Measurements from ENCODE around the gene CDC42SE1. TPM values are rescaled to one million over a fixed set of nuclear protein-coding genes. Genes with fewer than 3 reads are reported as not detected.

Gene CDC42SE1
- total and polyA plus RNA-seq, 9 of the 15 experiments (the other 6 are each of a cell fraction or from before 2014, with no cell fraction given): 78.1 to 189 (median 114) TPM

DNA sequence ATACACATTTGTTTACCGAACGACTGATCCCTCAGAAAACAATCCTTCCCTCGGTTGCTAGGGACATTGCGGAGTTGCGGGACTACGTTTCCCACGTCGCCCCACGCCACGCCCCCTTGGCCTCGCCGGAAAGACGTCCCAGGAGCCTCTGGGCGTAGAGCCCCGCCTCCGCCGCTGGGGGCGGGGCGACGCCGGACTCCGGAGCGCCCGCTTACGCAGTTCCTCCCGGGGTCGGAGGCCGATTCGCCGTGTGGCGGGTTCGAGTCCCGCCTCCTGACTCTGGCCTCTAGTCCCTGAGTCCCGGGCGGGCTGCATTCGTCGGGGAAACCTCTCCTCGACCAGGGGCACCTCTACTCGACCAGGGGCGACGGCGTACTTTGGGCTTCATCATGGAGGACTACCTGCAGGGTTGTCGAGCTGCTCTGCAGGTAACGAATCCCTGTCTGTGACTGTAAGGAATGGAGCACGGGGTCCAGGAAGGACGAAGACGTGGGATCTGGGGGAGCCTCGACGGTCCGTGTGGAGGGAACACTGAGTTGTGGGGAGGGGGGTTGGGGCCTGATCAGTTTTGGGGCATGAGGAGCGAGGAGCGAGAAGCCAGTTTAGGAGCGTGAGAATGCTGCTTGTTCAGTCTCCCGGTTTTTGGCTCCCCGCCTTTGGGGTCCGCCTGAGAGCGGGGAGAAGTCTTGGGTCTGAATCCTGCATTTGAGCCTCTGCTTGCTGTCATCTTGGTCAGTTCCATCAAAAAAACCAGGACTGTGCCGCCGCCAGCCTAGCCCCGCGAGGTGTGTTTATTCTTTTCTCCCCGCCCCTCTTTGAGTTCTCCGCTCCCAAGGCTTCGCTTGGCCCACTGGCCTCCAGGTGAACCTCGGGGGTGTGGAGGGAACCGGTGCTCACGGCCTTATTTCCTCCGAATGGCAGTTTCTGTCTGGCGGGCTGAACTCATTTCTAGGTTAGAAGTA lies 50.9 kb downstream of the CDC42SE1 start, which contains the start of gene PRUNE1 (continued):
- TF ChIP-seq ZNF263 (CRISPR knock-in tag; IDR thresholded peaks at IDR 0.05; ENCODE audit: borderline replicate concordance) (peak; percentile 57; the same call in 1 of the 2 replicates), POLR3A (IDR thresholded peaks at IDR 0.05; ENCODE audit: borderline replicate concordance, extremely low read depth, insufficient read depth, insufficient read length) (no peak), RBM15 (IDR thresholded peaks at IDR 0.05; ENCODE audit: insufficient read depth, low read length) (no peak), TEAD1 (CRISPR knock-in tag; IDR thresholded peaks at IDR 0.05) (0 out of 4 replicates have a peak, but pooled peaks of 1 of the 2 experiments have one; percentile 9), HMGN3 (IDR thresholded peaks at IDR 0.05; ENCODE audit: borderline replicate concordance, extremely low read depth, insufficient read length, low read depth, low read length) (peak; percentile 95), EP300 (IDR thresholded peaks at IDR 0.05; ENCODE audit: low read length) (no peak; the same call in 1 of the 2 replicates), NFXL1 (CRISPR knock-in tag; IDR thresholded peaks at IDR 0.05) (no peak), SIN3A (IDR thresholded peaks at IDR 0.05; ENCODE audit: borderline replicate concordance in 2 of 2, control insufficient read depth in 1 of 2, low read depth in 2 of 2, low read length in 2 of 2) (peak; percentile 57 to 70; a peak in 2 of 4 replicates), FOXJ3 (CRISPR knock-in tag; IDR thresholded peaks at IDR 0.05) (no peak), ZNF224 (CRISPR knock-in tag; IDR thresholded peaks at IDR 0.05) (no peak), DIDO1 (tag; IDR thresholded peaks at IDR 0.05; ENCODE audit: low read depth) (no peak), ZNF3 (CRISPR knock-in tag; IDR thresholded peaks at IDR 0.05) (no peak)
- TF ChIP-seq, protein P1, sequence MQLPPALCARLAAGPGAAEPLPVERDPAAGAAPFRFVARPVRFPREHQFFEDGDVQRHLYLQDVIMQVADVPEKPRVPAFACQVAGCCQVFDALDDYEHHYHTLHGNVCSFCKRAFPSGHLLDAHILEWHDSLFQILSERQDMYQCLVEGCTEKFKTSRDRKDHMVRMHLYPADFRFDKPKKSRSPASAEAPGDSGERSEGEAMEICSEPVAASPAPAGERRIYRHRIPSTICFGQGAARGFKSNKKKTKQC (CRISPR knock-in tag; IDR thresholded peaks at IDR 0.05): peak; percentile 41; the same call in 1 of the 2 replicates
- TF ChIP-seq, protein P2, sequence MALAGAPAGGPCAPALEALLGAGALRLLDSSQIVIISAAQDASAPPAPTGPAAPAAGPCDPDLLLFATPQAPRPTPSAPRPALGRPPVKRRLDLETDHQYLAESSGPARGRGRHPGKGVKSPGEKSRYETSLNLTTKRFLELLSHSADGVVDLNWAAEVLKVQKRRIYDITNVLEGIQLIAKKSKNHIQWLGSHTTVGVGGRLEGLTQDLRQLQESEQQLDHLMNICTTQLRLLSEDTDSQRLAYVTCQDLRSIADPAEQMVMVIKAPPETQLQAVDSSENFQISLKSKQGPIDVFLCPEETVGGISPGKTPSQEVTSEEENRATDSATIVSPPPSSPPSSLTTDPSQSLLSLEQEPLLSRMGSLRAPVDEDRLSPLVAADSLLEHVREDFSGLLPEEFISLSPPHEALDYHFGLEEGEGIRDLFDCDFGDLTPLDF (CRISPR knock-in tag; IDR thresholded peaks at IDR 0.05): no peak
- TF ChIP-seq, protein P3, sequence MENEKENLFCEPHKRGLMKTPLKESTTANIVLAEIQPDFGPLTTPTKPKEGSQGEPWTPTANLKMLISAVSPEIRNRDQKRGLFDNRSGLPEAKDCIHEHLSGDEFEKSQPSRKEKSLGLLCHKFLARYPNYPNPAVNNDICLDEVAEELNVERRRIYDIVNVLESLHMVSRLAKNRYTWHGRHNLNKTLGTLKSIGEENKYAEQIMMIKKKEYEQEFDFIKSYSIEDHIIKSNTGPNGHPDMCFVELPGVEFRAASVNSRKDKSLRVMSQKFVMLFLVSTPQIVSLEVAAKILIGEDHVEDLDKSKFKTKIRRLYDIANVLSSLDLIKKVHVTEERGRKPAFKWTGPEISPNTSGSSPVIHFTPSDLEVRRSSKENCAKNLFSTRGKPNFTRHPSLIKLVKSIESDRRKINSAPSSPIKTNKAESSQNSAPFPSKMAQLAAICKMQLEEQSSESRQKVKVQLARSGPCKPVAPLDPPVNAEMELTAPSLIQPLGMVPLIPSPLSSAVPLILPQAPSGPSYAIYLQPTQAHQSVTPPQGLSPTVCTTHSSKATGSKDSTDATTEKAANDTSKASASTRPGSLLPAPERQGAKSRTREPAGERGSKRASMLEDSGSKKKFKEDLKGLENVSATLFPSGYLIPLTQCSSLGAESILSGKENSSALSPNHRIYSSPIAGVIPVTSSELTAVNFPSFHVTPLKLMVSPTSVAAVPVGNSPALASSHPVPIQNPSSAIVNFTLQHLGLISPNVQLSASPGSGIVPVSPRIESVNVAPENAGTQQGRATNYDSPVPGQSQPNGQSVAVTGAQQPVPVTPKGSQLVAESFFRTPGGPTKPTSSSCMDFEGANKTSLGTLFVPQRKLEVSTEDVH (IDR thresholded peaks at IDR 0.05; ENCODE audit: low read depth, partially characterized antibody): peak; percentile 18
- TF ChIP-seq, protein P4, sequence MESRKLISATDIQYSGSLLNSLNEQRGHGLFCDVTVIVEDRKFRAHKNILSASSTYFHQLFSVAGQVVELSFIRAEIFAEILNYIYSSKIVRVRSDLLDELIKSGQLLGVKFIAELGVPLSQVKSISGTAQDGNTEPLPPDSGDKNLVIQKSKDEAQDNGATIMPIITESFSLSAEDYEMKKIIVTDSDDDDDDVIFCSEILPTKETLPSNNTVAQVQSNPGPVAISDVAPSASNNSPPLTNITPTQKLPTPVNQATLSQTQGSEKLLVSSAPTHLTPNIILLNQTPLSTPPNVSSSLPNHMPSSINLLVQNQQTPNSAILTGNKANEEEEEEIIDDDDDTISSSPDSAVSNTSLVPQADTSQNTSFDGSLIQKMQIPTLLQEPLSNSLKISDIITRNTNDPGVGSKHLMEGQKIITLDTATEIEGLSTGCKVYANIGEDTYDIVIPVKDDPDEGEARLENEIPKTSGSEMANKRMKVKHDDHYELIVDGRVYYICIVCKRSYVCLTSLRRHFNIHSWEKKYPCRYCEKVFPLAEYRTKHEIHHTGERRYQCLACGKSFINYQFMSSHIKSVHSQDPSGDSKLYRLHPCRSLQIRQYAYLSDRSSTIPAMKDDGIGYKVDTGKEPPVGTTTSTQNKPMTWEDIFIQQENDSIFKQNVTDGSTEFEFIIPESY (CRISPR knock-in tag; IDR thresholded peaks at IDR 0.05): no peak
- TF ChIP-seq, protein P5, sequence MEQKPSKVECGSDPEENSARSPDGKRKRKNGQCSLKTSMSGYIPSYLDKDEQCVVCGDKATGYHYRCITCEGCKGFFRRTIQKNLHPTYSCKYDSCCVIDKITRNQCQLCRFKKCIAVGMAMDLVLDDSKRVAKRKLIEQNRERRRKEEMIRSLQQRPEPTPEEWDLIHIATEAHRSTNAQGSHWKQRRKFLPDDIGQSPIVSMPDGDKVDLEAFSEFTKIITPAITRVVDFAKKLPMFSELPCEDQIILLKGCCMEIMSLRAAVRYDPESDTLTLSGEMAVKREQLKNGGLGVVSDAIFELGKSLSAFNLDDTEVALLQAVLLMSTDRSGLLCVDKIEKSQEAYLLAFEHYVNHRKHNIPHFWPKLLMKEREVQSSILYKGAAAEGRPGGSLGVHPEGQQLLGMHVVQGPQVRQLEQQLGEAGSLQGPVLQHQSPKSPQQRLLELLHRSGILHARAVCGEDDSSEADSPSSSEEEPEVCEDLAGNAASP (IDR thresholded peaks at IDR 0.05): no peak

Data from K562 (cell line).